GM21447 (cell line): ENCODE measurements around the gene FAAP24.
"Not testable (repeated sequence)": the region's sequence is repeated elsewhere in the genome, so short reads cannot be mapped to it uniquely, and the experiment has no call there.

Source experiments
- ATAC-seq: cut with Tn5 transposase; IDR thresholded peaks from one replicate; pipeline ENCODE4 v1.9.1; 2021; ENCODE audit not compliant: unreplicated experiment

FAAP24 gene

DNA sequence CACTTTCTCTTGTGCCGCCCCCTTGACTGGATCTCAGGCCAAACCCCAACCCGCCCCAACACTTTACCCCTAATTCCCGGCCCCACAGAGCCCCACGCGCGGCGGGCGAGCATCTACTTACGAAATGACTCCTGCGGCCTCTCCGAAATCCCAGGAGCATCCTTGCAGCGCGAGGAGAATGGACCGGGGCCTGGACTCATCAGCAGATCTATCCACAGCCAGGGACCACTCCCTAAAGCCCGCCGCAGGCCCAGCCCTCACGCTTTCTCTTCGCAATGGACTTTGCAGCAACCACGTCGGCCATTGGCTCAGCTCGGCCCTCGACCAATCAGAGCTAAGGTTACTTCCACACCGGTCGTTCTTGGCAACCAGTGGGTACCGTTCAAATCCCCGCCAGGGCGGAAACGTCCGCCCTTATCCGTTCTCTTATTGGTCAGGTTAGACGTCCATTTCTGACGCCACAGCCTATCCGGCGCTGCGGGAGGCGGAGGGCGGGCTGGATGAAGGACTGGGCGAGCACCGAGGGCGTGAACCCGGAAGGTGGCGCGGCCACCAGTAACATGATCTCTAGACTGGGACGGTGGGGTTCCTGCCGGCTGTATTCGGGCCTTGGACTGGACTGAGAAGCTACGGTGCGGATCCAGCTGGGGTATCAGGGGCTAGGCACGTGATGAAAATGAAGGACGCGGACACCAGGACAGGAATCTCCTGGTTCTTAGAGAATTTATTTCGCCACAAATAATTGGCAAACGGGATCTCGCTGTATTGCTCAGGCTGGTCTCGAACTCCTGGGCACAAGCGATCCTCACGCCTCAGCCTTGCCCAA lies at the start of gene FAAP24, which contains the start of gene CEP89:
TSS of gene FAAP24 (plus strand) at position 528 of the 826 bp plus-strand sequence. CDS start 955 bp downstream, outside the sequence.
TSS of gene CEP89 (minus strand) at position 244 of the 826 bp plus-strand sequence. CDS start at position 160, 84 bp downstream.
- ATAC-seq, result peak; percentile 99

- ATAC-seq, result no peak
These were observed 47.8 kb upstream of the FAAP24 start for GRCh38 chr19:32924200-32924599.

DNA sequence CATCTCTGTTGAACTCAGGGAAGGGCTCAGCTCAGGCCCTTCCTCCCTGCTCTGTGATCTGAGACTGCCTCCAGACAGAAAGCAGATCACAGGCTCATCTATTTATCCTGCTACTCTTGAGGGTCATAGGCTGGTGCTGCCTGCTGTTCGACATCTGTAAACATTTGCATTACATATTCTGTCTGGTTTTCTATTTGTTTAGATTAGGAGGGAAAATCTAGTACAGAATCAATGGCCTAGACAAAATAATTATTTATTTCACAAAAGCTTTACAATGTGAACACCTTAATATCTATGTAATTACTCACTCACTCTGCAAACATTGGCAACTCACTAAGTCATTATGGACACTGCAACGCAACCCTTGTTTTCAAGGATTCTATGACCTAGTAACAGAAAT lies 43.2 kb upstream of the FAAP24 start:
- ATAC-seq, result no peak

- no peak for ATAC-seq
These were observed 41.5 kb upstream of the FAAP24 start for GRCh38 chr19:32930567-32930966.

DNA sequence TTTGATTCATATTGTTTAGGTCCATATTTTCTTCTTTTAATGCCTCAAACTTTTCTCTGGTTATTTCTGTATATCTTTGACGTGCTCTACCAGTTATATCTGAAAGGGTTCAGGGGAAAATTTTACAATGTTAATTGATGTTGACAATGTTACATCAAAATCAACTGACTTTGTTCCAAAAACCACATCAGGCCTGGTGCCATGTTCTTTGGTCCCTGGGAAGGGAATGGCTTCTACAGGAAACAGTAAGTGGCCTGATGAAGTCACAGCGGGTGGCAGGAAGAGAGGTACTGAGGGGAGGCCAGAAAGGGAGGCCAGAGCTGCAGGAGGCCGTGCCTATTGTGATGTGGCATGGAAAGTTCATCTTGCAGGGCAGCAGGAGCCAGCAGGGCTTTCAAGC lies 38.5 kb upstream of the FAAP24 start:
- no peak for ATAC-seq

DNA sequence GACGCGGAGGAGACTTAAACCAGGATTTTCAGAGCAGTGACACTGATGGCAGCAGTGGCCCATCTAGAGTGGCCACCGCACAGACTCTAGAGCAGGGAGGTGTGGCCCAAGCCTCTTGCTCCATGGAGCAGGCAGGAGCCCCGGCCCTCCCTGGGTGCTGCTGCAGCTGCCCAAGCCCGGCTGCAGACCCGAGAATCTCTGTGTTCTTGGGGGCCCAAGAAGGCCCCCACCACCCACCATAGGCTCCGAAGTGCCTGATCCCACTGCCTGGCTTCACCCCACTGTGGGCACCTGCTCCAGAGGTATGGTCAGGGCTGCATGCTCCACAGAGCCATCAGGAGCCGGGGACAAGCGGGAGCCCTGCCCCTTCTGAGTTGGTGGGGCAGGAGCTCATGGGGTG lies 36.4 kb upstream of the FAAP24 start:
- no peak for ATAC-seq

DNA sequence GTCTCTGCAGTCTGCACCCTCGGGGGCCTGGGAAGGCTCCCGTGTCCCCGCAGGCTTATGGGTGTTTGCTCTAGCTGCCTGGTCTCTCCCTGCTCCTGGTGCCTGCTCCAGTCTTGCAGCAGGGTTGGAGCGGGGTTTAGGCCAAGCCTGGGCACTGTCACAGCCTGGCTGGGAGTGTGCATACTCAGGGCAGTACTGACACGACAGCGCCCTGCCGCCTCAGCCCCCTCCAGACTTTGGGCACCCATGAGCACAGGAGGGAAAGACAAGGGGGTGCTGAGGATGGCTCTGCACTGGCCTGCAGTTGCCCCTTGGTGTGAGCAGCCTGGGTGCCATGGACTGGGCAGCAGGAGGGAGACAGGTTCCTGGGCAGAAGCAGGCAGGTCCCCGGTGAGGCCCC lies 36.0 kb upstream of the FAAP24 start:
- no peak for ATAC-seq

- not testable (repeated sequence) for ATAC-seq
These were observed 30.8 kb upstream of the FAAP24 start for GRCh38 chr19:32941273-32941672.

GRCh38 chr19:32945260-32945659 lies 26.8 kb upstream of the FAAP24 start:
- ATAC-seq, result no peak

- ATAC-seq, result no peak
These were observed 5.3 kb upstream of the FAAP24 start for GRCh38 chr19:32966750-32967149.

DNA sequence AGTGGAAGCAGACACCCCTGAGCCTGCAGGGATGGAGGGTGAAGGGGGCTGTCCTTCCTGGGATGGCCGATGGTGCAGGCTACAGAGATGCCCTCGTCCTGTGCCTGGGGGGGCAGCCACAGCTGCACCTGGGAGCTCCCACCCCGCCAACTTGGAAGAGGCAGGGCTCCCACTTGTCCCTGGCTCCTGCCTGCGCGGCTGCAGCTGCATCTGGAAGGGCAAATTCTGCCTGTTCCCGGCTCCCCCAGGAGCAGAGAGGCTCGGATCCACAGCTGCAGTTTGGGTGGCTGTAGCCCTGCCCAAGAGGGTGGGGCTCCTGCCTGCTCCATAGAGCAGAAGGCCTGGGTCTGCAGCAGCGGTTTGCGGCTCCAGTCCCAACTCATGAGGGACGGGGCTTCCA lies 2.5 kb upstream of the FAAP24 start:
- ATAC-seq, result no peak

DNA sequence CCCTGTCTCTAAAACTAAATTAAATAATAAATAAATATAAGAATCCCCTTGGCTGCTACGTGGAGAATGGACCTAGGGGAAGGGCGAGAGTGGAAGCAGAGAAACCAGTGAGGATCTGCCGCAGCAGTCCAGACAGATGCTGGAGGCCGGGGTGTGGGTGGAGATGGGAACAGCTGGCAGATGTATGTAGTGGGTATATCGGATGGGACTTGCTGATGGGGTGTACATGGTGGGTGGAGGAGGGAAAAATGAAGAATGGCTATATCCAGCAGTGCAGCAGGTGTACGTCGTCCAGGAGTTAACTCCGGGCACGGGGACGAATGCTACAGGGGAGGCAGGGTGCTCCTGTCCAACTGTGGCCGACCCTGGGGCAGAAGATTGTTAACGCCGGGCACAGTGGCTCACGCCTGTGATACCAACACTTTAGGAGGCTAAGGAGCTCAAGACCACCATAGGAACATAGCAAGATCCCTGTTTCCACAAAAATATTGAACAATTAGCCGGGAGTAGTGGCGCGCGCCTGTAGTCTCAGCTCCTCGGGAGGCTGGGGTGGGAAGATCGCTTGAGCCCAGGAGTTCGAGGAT lies 938 bp upstream of the FAAP24 start:
- no peak for ATAC-seq

GRCh38 chr19:32976223-32976805 lies 4.3 kb downstream of the FAAP24 start:
- ATAC-seq, result no peak

GRCh38 chr19:32977280-32977679 lies 5.2 kb downstream of the FAAP24 start:
- ATAC-seq, result no peak

GRCh38 chr19:32977813-32978212 lies 5.8 kb downstream of the FAAP24 start:
- not testable (repeated sequence) for ATAC-seq

- ATAC-seq, result not testable (repeated sequence)
These were observed 7.8 kb downstream of the FAAP24 start for GRCh38 chr19:32979807-32980206.

GRCh38 chr19:32982488-32982887 lies 10.4 kb downstream of the FAAP24 start:
- ATAC-seq, result not testable (repeated sequence)

DNA sequence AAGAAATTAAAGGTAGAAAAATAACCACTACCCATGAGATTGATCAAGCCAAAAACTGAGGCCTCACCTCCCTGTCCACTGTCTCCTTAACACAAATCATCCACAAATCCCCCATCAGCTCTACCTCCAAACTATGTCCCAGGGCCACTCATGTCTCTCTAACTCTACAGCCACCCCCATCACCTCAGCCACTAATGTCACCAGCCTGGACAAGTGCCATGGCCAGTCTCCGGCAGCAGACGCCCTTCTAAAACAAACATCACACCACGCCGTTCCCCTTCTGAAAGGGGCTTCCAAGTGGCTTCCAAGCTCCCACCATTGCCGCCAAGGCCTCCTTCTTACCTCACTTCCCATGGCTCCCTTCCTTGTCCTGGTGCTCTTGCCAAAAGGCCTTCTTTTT lies 16.2 kb downstream of the FAAP24 start:
- not testable (repeated sequence) for ATAC-seq

DNA sequence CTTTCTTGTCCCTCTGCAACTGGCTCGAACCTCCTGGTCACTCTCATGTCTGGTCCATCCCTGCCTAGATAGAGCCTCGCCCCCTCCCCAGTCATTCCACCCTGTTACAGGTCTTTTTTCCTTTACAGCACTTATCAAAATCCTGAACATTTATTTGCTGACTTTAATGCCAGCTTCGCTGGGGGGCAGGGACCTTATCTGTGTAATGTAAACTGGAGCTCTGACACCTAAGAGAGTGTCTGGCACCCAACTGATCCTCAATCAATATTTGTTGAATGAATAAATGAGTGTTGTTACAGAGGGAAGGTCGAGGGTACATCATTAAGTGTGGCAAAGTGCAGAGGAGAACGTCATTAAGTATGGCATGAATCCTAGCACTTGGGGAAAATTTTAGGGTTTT lies 16.7 kb downstream of the FAAP24 start:
- no peak for ATAC-seq

DNA sequence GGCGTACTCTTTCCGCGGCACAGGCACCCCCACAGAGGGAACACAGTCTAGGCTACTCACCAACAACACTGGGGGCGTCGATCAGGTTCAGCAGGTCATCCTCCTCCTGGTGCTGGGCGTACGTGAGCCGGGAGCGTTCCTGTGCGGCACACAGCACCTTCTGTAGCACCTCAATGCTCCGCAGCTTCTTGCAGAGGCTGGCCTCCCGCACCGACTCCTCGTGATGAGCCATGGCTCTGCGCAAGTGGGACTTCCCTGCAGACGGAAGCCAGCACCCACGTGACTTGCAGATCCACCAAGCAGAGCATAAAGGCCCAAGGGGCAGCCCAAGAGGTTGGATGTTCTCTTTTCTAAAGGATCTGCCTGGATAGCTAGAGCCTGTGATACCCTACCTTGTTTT lies 23.9 kb downstream of the FAAP24 start:
- ATAC-seq, result not testable (repeated sequence)

DNA sequence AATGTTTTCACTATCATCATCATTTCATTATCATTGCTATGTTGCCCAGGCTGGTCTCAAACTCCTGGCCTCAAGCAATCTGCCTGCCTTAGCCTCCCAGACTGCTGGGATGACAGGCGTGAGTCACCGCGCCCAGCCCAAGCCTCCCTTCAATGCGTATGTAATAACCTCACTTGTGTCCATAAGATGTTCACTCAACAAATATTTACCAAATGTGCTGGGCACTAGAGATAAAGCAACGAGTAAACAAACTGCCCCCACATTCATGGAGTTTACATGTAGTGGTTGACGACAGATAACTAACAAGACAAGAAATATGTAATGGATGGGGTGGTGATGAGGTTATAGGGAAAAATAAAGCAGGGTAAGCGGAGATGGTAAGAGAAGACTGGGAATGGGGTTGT lies 25.0 kb downstream of the FAAP24 start:
- not testable (repeated sequence) for ATAC-seq
